NCI-H2107 (cell line): Measurements from ENCODE around the gene DNTT.

Experiments used
- DNase-seq: peaks from one replicate; lab custom pipeline; 2025; lab: John Stamatoyannopoulos, UW

Gene DNTT

GRCh38 chr10:96344178-96344577, 39.9 kb downstream of the DNTT start:
- DNase-seq = no peak

- no peak for DNase-seq
These were observed 41.0 kb downstream of the DNTT start for GRCh38 chr10:96345222-96345621.

- DNase-seq = no peak
These were observed 42.1 kb downstream of the DNTT start for GRCh38 chr10:96346295-96346694.

- no peak for DNase-seq
These were observed 47.8 kb downstream of the DNTT start for GRCh38 chr10:96352027-96352426.

GRCh38 chr10:96352582-96352981, 48.3 kb downstream of the DNTT start:
- no peak for DNase-seq

- DNase-seq = no peak
These were observed 52.9 kb downstream of the DNTT start for GRCh38 chr10:96357038-96357620.

GRCh38 chr10:96358851-96359540, 54.8 kb downstream of the DNTT start, which contains the start of gene OPALIN:
Gene OPALIN, minus strand, starts transcription at chr10:96359002. Its CDS starts 106 bp downstream, at chr10:96358896.
- no peak for DNase-seq

GRCh38 chr10:96359616-96360015, 55.4 kb downstream of the DNTT start:
- DNase-seq = no peak

GRCh38 chr10:96360331-96360730, 56.1 kb downstream of the DNTT start:
- DNase-seq = no peak

- no peak for DNase-seq
These were observed 56.5 kb downstream of the DNTT start for GRCh38 chr10:96360766-96361165.

- no peak for DNase-seq
These were observed 61.3 kb downstream of the DNTT start for GRCh38 chr10:96365571-96365970.

GRCh38 chr10:96366508-96366907, 62.3 kb downstream of the DNTT start:
- no peak for DNase-seq

- no peak for DNase-seq
These were observed 63.2 kb downstream of the DNTT start for GRCh38 chr10:96367470-96367869.

GRCh38 chr10:96368971-96369370, 64.7 kb downstream of the DNTT start:
- no peak for DNase-seq

- DNase-seq = no peak
These were observed 65.8 kb downstream of the DNTT start for GRCh38 chr10:96369890-96370583.

- no peak for DNase-seq
These were observed 66.4 kb downstream of the DNTT start for GRCh38 chr10:96370584-96371157.

GRCh38 chr10:96371356-96371755, 67.1 kb downstream of the DNTT start:
- DNase-seq = no peak

- DNase-seq = no peak
These were observed 69.8 kb downstream of the DNTT start for GRCh38 chr10:96374004-96374403.

- no peak for DNase-seq
These were observed 70.4 kb downstream of the DNTT start for GRCh38 chr10:96374639-96374984.

GRCh38 chr10:96374985-96375830, 71.0 kb downstream of the DNTT start:
- peak; percentile 75 for DNase-seq

- no peak for DNase-seq
These were observed 72.2 kb downstream of the DNTT start for GRCh38 chr10:96376483-96376882.

GRCh38 chr10:96377816-96378294, 73.6 kb downstream of the DNTT start:
- no peak for DNase-seq
